ENCODE measurements around the gene PRAMEF26.
"Not testable (repeated sequence)": the region's sequence is repeated elsewhere in the genome, so short reads cannot be mapped to it uniquely, and the experiment has no call there.

The PRAMEF26 gene

DNA sequence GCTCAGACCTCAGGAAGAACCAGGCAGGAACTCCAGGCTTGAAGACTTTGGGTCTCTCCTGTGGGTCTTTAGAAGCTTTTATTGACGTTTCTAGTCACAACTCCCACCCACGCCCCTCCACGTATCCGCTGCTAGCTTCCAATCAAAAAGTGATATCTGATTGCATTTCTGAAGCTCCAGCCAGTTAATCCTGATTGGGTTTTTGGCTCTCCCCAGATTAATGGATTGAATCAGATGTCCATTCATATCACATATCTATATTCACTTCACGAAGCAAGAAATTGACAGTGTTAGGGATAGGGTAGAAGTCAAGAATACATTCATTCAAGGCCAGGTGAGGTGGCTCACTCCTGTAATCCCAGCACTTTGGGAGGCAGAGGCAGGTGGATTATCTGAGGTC, at the start of gene PRAMEF26:
PRAMEF26 (minus strand) TSS at position 101 of the 400 bp plus-strand sequence. CDS start 2,914 bp downstream, outside the sequence.
- not testable (repeated sequence) for DNase-seq (ENCODE audit: low read depth)

- not testable (repeated sequence) for DNase-seq (ENCODE audit: low read depth)
Observed at GRCh38 chr1:13201309-13201708, 45.5 kb upstream of the PRAMEF26 start, which contains the start of gene PRAMEF13. TSS of gene PRAMEF13 (minus strand) at chr1:13201409. CDS start at chr1:13199589, 1,820 bp downstream.

GRCh38 chr1:13171548-13171947, 15.7 kb upstream of the PRAMEF26 start, which contains the start of gene PRAMEF9:
TSS of gene PRAMEF9 (plus strand) at chr1:13171848. CDS start at chr1:13175281, 3,433 bp downstream.
- DNase-seq (ENCODE audit: low read depth): not testable (repeated sequence)

DNA sequence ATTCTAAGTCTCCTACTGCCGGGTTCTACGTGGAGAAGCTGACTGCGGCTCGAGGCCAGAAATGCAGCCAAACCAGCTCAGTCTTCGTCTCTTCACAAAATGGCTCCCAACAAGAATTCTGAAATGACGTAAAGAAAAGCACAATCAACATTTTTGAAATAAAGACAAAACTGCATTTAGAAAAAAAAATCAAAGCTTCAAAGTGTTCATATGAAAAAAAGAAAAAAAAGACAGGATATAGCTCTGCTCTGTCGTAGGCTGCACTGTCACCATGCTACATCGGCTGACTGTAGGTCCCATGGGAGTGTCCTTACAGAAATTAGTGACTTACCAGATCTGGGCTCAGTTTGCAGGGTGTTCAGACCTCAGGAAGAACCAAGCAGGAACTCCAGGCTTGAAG, 9.7 kb upstream of the PRAMEF26 start, which contains the start of gene HNRNPCL4:
HNRNPCL4 (minus strand) TSS at position 101 of the 400 bp plus-strand sequence. CDS start 164 bp downstream, outside the sequence.
- not testable (repeated sequence) for DNase-seq (ENCODE audit: low read depth)

DNA sequence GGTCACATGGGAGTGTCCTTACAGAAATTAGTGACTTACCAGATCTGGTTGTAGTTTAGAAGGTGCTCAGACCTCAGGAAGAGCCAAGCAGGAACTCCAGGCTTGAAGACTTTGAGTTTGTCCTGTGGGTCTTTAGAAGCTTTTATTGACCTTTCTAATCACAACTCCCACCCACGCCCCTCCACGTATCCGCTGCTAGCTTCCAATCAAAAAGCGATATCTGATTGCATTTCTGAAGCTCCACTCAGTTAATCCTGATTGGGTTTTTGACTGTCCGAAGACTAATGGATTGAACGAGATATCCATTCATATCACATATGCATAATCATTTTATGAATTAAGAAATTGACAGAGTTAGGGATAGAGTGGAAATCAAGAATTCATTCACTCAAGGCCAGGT, 39.1 kb downstream of the PRAMEF26 start, which contains the start of gene HNRNPCL2:
HNRNPCL2 (minus strand) TSS at position 101 of the 400 bp plus-strand sequence. CDS start 454 bp downstream, outside the sequence.
- not testable (repeated sequence) for DNase-seq (ENCODE audit: low read depth)
